NCI-H187 treated with DMSO at 0.1 percent for 48 hours (cell line): Measurements from ENCODE around the gene SDF4.

Source experiments
- DNase-seq: peaks from one replicate; lab custom pipeline; 2025; lab: John Stamatoyannopoulos, UW

SDF4 gene

DNA sequence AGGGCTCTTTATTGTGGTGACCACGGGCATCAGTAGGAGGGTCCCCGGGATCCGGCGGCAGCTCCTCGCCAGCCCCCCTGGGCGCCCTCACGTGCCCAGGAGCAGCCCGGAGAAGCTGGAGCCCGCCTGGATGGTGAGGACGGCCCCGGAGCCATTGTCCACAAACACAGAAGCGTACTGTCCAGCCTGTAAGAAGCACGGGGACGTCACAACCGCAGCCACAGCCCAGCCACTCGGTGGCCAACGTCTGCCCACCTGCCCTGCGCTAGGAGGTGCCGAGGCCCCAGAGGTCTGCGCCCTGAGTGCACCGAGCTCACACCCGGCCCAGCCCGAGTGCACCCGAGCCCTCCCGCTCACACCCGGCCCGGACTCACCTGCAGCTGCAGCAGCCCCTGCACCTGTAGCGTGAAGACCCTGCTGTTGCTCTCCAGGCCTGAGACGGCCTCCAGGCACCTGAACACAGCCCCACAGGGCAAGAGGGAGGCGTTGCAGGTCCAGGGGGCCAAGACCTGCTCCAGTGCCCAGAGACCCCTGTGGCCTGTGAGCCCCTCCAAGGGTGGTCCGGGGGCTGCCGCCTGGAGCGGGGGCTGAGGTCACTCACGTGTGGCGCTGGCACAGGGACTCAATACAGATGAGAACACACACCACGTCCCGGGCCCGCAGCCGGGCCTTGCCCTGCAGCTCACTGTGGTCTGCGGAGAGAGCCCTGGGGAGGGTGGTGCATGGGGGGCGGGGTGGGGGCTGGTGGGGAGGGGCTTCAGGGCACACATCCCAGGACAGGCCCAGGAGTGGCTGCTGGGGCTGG is 10.9 kb upstream of the SDF4 start:
- no peak for DNase-seq

DNA sequence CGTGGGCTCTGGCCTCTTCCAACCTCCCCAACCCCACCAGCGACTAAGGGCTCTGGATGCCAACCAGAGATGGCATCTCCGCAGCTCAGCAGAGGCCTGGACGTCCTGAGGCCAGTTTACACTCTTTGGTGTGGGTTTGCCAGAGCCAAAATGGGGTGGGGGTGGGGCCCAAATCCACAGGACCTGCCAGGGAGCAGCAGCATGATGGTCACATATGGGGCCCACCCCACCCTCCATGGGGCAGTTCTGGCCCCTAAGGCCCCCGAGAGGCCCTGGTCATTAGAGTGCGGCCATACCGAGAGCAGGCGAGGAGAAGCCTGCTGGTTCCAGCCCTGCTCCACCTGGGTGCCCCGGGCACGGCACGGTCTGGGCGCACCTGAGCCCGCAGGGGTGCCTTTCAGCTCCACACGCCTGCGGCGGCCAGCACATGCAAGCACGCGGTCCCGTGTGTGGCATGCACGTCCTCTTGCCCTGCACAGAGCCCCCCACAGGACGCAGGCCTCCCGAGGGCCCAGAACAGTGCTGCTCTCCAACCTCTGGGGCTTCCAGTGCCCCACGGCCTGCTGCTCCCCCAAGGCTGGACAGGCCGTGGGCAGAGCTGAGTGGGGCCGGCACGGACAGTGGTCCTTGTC is 9.9 kb upstream of the SDF4 start:
- no peak for DNase-seq

DNA sequence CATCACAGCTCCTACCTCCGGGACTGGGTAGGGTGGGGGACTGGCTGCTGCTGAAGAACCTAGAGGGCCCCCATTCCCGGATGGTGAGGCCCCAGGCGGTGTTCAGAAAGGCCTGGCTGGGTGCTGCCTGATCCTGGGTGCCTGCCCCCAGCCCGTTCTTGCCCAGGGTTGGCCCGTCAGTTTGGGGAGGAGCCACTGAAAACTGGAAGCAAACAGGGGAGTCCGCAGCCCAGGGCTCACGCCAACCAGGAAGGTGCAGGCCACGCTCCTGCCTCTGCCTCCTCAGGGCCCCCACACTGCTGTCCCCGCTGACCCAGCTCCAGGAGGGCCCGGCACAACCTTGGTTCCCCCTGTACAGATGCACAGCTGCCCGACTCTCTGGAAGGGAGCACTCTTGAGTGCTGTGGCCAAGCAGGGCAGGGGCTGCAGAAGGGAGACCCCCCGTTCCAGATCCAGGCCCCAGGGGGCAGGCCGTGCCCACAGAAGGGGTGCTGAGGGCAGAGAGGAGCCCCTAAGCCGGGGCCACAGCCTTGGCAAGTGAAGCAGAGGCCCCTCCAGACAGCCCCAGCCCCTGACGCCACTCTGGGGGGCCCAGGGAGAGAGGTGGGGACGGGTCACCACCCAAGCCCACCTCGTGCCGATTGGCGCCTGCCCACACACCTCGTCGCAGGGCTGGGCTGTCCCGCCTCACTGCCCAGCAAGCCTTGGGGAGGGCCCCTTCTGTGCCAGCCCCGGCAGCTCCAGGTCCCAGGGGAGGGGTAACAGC is 9.2 kb upstream of the SDF4 start:
- no peak for DNase-seq

DNA sequence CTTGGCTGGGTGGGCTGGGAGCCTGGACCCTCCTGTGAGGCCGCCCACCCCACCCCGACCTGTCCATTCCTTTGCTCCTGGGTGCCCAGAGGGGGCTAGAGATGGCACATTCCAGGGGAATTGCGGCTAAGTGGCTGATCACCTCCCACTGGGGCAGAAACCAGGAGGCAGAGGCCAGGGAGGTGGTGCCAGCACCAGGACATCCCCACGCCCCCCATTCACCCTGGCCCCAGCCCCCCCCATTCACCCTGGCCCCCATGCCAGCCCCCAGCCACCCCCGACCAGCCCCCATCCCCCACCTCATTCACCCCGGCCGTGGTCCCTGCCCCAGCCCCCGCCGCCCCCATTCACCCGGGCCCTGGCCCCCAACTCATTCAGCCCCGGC is 8.5 kb upstream of the SDF4 start:
- DNase-seq, result no peak

DNA sequence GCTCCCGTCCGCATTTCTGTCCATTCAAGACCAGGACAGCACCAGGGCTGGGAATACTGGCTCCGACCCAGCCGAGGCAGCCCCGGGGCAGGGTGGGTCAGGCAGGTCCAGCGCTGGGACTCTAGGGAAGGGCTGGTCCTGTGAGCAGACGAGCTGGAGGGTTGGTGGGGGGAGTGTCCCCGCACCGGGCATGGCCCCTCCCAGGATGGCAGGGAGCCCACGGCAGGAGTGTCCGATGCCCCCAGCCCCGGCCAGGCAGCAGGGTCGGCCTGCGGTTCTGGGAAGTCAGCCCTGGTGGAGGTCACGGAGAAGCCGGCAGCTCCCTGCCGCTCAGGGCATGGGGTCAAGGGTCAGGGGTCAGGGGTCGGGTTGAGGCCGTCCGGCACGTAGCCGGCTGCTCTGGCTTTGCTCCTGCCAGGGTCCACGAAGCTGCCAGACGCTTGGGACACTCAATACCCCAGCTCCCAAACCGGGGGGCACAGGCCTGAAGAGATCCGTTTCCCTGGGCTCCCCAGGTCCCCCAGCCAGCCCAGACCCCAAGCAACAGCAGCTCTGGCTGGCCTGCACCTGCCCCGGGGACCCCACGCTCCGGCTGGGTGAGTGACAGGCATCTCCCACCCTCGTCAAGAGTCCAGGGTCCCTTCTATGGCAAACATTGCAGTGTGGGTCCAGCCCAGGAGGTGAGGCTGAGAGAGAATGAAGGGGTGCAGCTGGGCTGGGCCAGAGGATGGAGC is 8.0 kb upstream of the SDF4 start:
- no peak for DNase-seq

DNA sequence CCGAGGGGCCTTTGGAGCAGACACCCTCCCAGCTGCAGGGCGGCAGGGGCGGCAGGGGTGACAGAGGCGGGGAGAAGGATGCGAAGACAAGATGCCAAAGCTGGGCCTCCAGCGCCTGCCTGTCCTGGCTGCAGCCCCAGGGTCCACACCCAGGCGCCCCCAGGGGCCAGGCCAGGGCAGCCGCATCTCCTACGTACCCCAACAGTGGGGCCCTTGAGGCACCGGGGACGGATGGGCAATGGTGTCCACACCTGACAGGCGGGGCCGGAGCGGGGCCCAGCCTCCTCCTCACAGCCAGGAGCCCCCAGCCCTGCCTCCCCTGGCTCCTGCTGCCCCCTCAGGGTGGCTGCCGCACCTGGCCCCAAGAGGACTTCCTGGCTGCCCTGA is 7.4 kb upstream of the SDF4 start:
- DNase-seq, result no peak

DNA sequence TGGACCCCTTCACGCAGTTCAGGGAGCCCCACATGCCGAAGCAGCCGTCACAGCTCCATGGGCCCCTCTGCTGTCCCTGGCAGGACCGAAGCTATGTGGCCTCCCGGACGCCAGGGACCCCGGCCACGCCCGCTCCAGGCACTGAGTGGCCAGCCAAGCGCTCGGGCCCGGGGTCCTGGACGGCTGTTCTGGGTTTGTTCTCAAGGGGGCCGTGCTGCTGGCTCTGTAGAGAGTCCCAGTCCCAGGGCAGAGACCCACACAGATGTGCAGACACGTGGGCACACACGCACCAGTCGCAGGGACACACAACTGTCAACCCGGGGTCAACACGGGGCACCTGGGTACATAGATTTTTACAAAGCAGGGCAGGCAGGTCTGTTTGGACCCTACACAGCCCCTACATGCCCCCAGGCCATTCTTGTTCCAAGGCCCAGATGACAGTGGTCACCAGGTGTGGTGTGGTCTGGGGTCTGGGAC is 6.9 kb upstream of the SDF4 start:
- DNase-seq, result no peak

DNA sequence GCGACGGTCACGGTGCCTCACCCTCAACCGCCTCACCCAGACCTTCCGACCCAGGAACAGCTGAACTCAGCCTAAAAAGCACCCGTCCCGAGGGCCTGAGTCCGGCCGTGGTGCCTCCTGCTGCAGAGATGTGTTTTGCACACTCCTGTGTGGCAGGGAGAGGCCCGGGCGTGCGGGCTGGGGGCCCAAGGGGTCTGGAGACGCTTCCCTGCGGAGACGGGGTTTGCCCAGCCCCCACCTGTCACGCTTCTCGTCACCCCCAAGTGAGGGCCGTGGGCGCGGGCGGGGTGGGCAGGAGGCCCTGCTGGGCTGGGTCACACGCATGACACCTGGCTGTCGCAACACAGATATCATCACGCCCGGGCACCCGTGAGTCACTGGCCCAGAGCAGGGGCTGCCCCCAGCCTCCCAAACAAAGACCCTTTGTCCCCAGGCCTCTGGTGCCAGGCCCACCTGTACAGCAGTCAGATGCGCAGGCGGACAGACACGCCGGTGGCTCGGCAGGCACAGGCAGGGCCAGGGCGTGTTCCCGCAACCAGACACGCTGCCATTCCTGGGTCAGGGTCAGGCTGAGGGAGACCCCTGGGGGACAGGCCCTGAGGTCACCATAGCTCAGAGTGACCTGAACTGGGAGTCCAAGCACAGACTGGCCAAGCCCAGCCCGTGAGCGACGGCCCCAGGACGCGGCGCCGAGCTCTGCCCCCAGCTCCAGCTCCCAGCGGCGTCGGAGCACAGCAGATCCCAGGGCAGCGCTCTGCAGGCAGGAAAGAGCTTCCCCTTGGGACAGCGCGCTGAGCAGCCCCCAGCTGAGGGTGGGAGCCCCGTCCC is 6.3 kb upstream of the SDF4 start:
- DNase-seq, result no peak

DNA sequence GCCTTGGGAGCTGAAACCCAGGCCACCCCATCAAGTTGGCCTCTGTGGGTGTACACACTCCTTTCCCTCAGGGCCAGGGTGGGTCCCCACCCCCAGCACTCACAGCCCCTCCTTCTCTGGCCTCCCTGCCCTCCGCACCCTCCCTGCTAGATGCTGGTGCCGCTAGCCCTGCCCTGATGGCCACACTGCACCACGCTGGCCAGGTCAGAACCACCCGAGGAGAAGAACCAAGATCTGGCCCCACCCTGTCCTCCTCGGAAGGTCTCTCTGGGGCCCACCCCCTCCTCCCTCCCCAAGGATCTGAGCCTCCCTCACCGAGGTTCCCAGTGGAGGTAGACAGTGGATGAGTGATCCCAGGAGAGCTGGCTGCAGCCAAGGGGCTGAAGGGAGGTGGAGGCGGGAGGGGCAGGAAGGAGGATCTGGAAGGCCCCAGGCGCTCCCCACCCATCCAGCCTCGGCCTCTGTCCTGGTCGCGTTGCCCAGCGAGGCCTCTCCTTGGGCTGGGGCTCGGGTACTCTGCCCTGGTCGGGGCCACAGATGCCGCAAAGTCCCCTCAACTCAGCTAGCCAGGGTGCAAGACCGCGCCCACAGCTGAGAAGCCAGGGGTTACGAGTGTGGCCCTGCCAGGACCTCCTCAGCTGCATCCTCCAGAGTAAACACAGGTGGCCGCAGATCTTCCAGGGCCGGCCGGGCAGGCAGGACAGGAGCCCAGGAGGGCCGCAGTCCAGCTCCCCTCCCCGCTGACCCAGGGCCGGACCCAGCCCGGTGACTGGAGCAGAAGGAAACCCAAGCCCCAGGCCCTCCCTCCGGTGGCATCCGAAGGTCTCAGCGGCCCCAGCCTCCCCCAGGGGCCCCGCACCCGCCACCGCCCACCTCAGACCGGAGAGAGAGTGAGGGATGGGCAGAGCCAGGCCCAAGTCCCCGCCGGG is 5.4 kb upstream of the SDF4 start:
- no peak for DNase-seq

DNA sequence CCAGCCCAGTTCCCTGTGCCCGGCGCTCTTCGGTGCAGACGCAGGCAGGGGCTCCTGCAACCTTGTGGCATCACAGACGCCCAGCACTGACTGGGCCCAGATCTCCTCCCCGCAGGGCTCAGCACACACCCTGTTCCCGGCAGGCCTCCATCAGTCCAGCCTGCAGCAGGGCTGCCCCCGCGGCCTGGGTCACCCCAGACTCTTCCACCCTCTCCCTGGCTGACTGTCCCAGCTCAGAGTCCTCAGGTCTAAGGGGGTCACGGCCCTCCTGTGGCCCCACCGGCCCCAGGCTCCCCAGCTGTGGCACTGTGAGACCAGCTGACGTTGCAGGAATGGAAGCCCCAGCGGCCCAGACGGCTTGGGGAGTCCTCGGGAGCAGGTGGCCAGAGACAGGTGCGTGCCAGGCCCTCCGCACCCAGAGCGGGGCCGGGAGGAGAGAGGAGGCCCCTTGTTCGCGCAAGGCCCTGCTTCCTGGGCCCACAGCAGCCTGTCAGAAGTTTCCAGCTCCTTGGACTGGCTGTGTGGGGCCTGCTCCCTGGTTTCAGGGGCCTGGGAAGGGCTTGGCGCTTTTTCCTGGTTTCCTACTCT is 4.5 kb upstream of the SDF4 start:
- DNase-seq, result no peak

DNA sequence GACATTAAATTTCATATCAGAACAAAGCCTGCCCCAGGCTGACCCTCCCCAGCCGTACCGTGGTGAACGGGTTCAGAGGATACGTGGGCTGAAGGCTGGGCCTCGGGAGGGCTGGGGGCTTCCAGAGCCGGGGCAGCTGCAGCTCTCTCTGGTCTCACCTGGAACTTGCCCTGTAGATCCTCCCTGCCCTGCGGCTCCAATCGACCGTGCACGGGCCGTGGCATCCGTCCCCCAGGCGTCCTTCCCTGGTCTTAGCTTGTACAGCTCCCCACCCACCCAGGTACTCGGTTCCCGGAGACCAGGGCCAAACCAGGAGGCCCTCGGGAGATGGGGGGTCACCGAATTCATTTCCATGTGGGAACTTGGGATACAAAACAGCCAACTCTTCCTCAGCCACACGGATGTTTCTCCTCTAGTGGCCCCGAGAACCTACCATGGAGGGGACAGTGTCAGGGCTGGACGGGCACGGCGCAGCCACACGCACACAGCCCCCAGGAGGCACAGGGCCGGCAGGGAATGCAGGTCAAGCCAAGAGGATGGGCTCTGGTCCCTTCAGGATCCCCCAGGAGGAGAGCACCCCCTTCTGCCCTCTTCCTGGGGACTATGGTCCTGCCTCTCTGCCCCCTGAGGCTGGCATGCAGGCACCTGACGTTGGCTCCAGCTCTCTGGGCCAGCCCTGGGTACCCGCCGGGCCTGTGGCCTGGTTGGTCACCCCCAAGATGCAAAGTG is 3.4 kb upstream of the SDF4 start:
- DNase-seq, result no peak

DNA sequence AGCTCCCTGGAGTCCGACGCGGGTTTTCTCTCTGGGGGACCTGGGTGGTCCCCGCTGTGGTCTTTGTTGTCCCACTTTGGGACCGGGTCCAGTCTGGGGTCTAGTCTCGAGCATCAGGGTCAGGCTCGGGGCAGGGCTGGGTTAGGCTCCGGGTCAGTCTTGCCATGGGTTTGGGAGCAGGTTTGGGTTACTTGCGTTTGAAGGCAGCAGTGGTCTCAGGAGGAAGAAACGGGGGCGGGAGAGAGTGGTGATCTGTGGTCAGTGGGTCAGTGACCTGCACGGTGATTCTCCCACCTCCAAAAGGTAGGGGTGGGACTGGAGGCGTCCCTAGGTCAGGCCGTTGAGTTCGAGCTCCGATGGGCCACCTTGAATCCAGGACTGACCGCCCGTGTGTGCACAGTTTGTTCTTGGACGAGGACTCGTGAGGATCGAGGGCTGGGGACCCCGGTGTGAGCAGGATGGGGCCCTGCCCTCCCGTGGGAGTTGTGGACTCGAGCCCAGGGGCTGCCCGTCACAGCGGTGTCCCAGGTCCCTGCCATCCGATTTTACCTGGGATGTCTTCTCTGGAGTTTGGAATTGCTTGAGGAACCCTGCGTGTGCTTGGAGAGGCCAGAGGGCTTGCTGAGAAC is 2.5 kb upstream of the SDF4 start:
- DNase-seq, result no peak

DNA sequence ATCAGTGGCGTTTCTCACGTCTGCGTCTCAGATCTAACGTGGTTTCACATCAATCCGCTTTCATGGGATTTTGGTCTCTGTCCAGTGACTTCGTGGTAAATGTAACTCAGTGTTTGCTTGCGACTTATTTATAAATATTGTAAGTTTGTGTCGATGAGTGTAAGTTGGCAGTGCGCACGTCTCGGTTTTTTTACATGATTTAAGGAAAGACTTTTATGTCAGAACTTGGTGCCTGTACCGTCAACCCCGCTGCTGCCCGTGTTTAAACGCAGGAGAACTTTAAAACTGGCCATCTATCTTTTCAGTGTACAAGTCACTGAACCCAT is 1.7 kb upstream of the SDF4 start:
- no peak for DNase-seq

DNA sequence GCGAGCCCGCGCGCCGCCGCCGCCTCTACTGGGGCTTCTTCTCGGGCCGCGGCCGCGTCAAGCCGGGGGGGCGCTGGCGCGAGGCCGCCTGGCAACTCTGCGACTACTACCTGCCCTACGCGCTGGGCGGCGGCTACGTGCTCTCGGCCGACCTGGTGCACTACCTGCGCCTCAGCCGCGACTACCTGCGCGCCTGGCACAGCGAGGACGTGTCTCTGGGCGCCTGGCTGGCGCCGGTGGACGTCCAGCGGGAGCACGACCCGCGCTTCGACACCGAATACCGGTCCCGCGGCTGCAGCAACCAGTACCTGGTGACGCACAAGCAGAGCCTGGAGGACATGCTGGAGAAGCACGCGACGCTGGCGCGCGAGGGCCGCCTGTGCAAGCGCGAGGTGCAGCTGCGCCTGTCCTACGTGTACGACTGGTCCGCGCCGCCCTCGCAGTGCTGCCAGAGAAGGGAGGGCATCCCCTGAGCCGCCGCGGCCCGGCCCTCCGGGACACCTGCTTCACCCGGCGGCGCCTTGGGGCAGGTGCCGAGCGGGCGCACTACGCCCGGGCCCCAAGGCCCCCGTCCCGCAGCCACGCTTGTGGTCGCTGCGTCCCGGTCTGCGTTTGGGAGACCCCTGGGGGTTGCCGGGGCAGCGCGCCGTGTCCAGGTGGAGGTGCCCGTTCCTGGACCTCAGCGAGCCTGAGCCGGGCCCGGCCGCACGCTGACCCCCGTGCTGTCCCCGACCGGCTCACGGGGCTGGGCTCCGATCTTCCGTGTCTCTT is 1.2 kb upstream of the SDF4 start:
- no peak for DNase-seq

DNA sequence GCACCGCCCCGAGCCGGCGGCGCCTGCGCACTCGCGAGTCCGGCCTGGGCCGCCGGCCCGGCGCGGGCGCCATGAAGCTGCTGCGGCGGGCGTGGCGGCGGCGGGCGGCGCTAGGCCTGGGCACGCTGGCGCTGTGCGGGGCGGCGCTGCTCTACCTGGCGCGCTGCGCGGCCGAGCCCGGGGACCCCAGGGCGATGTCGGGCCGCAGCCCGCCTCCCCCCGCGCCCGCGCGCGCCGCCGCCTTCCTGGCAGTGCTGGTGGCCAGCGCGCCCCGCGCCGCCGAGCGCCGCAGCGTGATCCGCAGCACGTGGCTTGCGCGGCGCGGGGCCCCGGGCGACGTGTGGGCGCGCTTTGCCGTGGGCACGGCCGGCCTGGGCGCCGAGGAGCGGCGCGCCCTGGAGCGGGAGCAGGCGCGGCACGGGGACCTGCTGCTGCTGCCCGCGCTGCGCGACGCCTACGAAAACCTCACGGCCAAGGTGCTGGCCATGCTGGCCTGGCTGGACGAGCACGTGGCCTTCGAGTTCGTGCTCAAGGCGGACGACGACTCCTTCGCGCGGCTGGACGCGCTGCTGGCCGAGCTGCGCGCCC is 501 bp upstream of the SDF4 start, which contains the start of gene B3GALT6:
TSS of gene B3GALT6 (plus strand) at position 30 of the 588 bp plus-strand sequence. CDS start at position 72, 42 bp downstream.
- no peak for DNase-seq

DNA sequence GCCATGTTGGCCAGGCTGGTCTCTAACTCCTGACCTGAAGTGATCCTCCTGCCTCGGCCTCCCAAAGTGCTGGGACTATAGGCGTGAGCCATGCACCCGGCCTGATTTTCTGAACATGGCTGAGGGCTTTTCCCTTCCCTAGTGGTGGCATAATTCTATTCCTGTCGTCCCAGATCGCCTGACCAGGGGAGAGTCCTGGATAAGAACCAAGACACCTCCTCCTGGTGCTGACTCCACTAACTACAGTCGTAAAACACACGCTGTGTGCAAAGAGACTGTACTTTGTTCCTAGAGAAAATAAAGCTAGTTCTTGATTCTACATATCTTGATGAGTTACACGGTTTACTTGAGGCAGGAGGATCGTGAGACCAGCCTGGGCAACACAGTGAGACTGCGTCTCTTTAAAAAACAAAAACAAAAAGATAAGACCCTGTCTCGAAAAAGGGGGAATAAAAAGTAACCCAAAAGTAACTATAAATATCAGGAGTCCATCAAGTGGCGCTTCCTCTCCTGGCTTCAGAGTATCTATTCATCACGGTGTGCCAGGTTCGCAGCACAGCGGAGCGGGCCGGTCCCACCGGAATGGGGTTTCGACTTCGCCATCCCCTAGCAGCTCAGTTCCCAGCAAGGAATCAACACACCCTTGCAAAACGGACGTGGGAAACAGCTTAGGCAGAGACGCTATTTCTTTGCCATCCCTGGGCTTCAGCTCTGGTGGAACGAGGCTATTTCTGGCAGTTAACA is 973 bp downstream of the SDF4 start:
- no peak for DNase-seq

DNA sequence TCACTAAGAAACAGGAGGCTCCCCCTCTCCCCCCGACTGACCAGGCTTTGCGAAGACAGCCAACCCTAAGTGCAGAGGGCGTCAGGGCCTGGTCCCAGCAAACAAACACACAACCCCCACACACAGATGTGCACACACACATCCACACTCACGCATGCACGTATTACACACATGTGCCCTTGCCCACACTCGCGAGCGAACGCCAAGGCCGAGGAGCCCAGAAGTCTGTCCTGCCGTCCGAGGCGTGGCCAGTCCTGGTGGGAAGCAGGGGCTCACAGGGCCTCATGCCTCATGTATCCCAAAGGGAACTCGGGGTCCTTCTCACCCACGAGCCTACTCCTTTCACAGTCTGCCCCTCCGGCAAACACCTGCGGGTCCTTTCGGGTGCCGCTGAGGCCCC is 2.0 kb downstream of the SDF4 start:
- DNase-seq, result no peak
